HFFc6 (cell line): ENCODE results near the gene STAMBPL1. TPM values are rescaled to one million over a fixed set of nuclear protein-coding genes. Genes with fewer than 3 reads are reported as not detected.

Experiments used
- DNase-seq: peaks from one replicate; pipeline ENCODE4 v3.0.0-alpha.2; 2018
- H3K27ac Mint-ChIP-seq: 2 replicates; pipeline ENCODE4 v1.8.0; 2020; ENCODE audit warnings: mild to moderate bottlenecking, mixed read lengths
- H3K27me3 Mint-ChIP-seq: 2 replicates; pipeline ENCODE4 v1.8.0; 2021; ENCODE audit warnings: mild to moderate bottlenecking, moderate library complexity, mixed read lengths; ENCODE audit not compliant: insufficient read depth
- H3K36me3 Mint-ChIP-seq: 2 replicates; pipeline ENCODE4 v1.8.0; 2021; ENCODE audit warnings: low read depth, mixed read lengths
- H3K4me1 Mint-ChIP-seq: 2 replicates; pipeline ENCODE4 v1.8.0; 2020; ENCODE audit warnings: low read depth, mixed read lengths
- H3K4me3 Mint-ChIP-seq: 2 replicates; pipeline ENCODE4 v1.8.0; 2020; ENCODE audit warnings: mild to moderate bottlenecking, moderate library complexity, mixed read lengths
- H3K9me3 Mint-ChIP-seq: 2 replicates; pipeline ENCODE4 v1.8.0; 2020; ENCODE audit warnings: mild to moderate bottlenecking, mixed read lengths
- CTCF ChIP-seq: fragments of 200-600 bp; sonication (generic); IDR thresholded peaks from 2 replicates; pipeline ENCODE4 v1.5.0; 2021; ENCODE audit warnings: antibody characterized with exemption, mild to moderate bottlenecking
- total RNA-seq, 6 experiments: library from RNA; stranded (reverse); fragmentation: NEBNext Ultra II Directional; extraction: Animal tissue kit (Norgen Biotek cat#: 25700); gene quantifications; 2 replicates in 1 of 6; 3 replicates in 5 of 6; pipeline ENCODE4 v1.2.3, GENCODE V29; 2021

STAMBPL1 gene
- total RNA-seq, 6 experiments from 2014 or later = 28.8 to 44.9 (median 40.6) TPM

GRCh38 chr10:88964360-88964759 is 84.3 kb downstream of the STAMBPL1 start:
- TF ChIP-seq CTCF = no peak
- no peak overlapping the region for H3K4me3 Mint-ChIP-seq
- no peaks in the 10 kb centered on the region for H3K27me3 Mint-ChIP-seq
- H3K4me1 Mint-ChIP-seq = peaks cover 71% of the 10 kb centered on the region
- no peak overlapping the region for H3K27ac Mint-ChIP-seq
- 0 out of 2 replicates have a peak, but pooled peaks cover 3% of the 10 kb centered on the region for H3K36me3 Mint-ChIP-seq
- H3K9me3 Mint-ChIP-seq = no peaks in the 10 kb centered on the region
- no peak for DNase-seq

GRCh38 chr10:88964869-88965415 is 84.9 kb downstream of the STAMBPL1 start:
- Mint-ChIP-seq H3K4me3 (peak overlapping the region; percentile 3; the same call in 1 of the 2 replicates), H3K27me3 (no peaks in the 10 kb centered on the region), H3K4me1 (peaks cover 70% of the 10 kb centered on the region), H3K36me3 (0 out of 2 replicates have a peak, but pooled peaks cover 3% of the 10 kb centered on the region), H3K27ac (peak overlapping the region; percentile 60), H3K9me3 (no peaks in the 10 kb centered on the region)
- peak; percentile 41 for DNase-seq
- TF ChIP-seq CTCF = no peak

GRCh38 chr10:88966797-88967196 is 86.8 kb downstream of the STAMBPL1 start:
- no peaks in the 10 kb centered on the region for H3K9me3 Mint-ChIP-seq
- no peaks in the 10 kb centered on the region for H3K27me3 Mint-ChIP-seq
- H3K36me3 Mint-ChIP-seq = 0 out of 2 replicates have a peak, but pooled peaks cover 3% of the 10 kb centered on the region
- no peak overlapping the region for H3K4me3 Mint-ChIP-seq
- peaks cover 58% of the 10 kb centered on the region for H3K4me1 Mint-ChIP-seq
- TF ChIP-seq CTCF = no peak
- no peak overlapping the region; the same call in 1 of the 2 replicates for H3K27ac Mint-ChIP-seq
- DNase-seq = no peak

- Mint-ChIP-seq H3K36me3 (no peaks in the 10 kb centered on the region), H3K27ac (peak overlapping the region; percentile 85)
Measured at GRCh38 chr10:88968391-88968790, 88.3 kb downstream of the STAMBPL1 start.

DNA sequence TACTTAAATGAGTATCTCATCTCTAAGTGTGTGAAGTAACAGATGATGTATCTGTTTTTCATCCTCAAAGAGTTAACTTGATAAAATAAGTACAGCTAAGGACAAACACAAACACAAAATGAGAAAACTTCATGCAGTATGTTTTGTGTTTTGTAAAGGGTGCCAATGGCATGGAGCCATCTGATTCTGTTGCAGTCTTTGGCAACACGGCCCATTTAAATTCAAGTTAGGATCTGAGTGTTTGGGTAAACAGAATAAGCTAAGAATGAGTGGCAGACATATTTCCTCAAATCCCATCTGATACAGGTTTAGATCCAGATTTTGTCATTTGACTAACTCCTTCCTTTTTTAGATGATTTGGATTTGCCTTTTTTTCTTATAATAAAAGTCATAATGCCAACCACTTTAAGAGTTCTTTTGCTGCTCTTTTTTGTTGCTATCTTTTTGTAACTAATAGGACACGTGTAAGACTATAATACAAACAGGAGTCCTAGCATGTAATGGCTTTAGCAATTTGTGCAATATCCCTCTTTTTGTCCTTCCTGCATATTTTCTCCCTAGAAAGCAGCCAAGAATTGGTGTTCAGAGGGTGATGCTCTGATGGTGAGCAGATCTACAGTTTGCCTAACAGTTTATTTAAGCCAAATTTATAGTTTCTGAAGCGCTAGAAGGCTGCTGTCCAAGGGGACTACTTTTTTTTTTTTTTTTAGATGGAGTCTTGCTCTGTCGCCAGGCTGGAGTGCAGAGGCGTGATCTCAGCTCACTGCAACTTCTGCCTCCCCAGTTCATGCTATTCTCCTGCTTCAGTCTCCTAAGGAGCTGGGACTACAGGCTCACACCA is 91.4 kb downstream of the STAMBPL1 start:
- Mint-ChIP-seq H3K9me3 (no peaks in the 10 kb centered on the region), H3K4me3 (peak overlapping the region; percentile 64), H3K27me3 (no peaks in the 10 kb centered on the region; the same call in 1 of the 2 replicates), H3K27ac (peak overlapping the region; percentile 51), H3K36me3 (no peaks in the 10 kb centered on the region; the same call in 1 of the 2 replicates), H3K4me1 (peaks cover 81% of the 10 kb centered on the region)
- no peak for TF ChIP-seq CTCF
- DNase-seq = no peak

More at GRCh38 chr10:88968391-88968790, 88.3 kb downstream of the STAMBPL1 start:
- TF ChIP-seq CTCF = no peak
- no peak overlapping the region for H3K4me3 Mint-ChIP-seq
- H3K27me3 Mint-ChIP-seq = no peaks in the 10 kb centered on the region; the same call in 1 of the 2 replicates
- peaks cover 71% of the 10 kb centered on the region for H3K4me1 Mint-ChIP-seq
- H3K9me3 Mint-ChIP-seq = no peaks in the 10 kb centered on the region
- peak; percentile 25 for DNase-seq

Other genes with a start within 250 kb of the STAMBPL1 start
- gene LIPF, start 215.8 kb upstream of the STAMBPL1 start, total RNA-seq = not detected
- not detected for gene LIPK, start 174.0 kb upstream of the STAMBPL1 start, total RNA-seq
- gene LIPN, start 120.2 kb upstream of the STAMBPL1 start, total RNA-seq = not detected
- not detected for gene LIPM, start 77.5 kb upstream of the STAMBPL1 start, total RNA-seq
- not detected for gene ANKRD22, start 28.4 kb upstream of the STAMBPL1 start, total RNA-seq
- gene ACTA2, start 72.5 kb downstream of the STAMBPL1 start, total RNA-seq = 100 to 1,000 TPM; 112 to 178 (median 164) TPM
- 10 to 100 TPM; 52.9 to 62.9 (median 57.5) TPM for gene FAS, start 110.6 kb downstream of the STAMBPL1 start, total RNA-seq